ENCODE data around the gene C14orf39.

C14orf39 gene, protein sequence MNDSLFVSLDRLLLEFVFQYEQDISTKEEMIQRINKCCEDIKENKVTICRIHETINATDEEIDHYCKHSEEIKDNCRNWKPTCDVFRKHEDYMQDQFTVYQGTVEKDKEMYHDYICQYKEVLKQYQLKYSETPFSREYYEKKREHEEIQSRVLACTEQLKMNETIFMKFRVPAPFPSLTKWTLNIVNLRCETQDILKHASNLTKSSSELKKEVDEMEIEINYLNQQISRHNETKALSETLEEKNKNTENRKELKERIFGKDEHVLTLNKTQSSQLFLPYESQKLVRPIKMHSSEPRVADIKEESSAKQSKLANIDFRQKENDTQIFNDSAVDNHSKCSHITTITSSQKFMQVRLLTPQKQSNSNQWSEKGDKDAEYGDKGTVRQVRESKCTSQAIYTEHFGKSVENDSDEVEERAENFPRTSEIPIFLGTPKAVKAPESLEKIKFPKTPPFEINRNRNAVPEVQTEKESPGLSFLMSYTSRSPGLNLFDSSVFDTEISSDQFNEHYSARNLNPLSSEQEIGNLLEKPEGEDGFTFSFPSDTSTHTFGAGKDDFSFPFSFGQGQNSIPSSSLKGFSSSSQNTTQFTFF

DNA sequence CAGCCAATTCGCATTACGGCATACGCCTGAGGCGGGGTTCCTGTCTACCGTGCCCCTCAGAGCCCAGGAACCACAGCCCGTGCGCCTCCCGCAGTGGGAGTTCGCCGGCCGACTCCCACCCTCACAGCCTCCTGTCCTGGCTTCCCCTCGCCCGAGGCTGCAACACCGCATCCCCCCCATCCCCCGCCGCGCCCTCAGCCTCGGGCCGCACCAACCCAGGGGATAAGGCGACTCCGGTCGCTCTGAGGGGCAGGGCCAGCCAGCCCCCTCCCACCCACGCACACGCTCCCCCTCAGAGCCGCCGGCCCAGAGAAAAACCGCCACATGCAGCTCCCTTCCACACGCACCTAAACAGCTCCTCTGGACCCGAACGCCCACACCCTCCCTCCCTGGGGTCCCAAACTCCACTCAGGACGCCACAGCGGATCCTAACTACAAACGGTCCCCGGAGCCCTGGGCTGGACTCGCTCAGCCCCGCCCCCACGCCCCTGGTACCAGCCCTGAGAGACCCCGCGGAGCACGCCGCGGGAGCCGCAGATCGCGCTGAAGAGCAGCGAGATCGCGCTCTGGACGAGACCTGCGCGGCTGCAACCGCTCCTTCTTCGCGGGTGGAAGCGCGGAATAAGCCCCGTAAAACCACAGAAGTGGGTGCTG is at the start of gene C14orf39:
TSS of gene C14orf39 (minus strand) at position 466 of the 654 bp plus-strand sequence. CDS start 985 bp downstream, outside the sequence.
- no peak for DNase-seq (ENCODE audit: low read depth, low spot score)
- Histone ChIP-seq H3K27me3 (ENCODE audit: insufficient read depth, insufficient read length) (no peaks in the 10 kb centered on the region), H3K9me3 (ENCODE audit: insufficient read depth, low read length) (no peaks in the 10 kb centered on the region), H3K9ac (ENCODE audit: insufficient read length, low read depth) (no peak within 1 kb of the TSS), H3K4me1 (ENCODE audit: insufficient read depth, insufficient read length) (no peaks in the 10 kb centered on the region), H3K36me3 (ENCODE audit: insufficient read depth, insufficient read length, low read length) (no peaks in the 10 kb centered on the region), H3K4me3 (ENCODE audit: insufficient read length, low read depth) (no peak within 1 kb of the TSS)
- TF ChIP-seq SUZ12 (IDR thresholded peaks at IDR 0.05; ENCODE audit: extremely low read depth, insufficient read depth, insufficient read length) (no peak), YY1 (IDR thresholded peaks at IDR 0.05; ENCODE audit: insufficient read depth, insufficient read length) (no peak), ZNF274 (IDR thresholded peaks at IDR 0.05; ENCODE audit: low read depth, low read length) (no peak)

DNA sequence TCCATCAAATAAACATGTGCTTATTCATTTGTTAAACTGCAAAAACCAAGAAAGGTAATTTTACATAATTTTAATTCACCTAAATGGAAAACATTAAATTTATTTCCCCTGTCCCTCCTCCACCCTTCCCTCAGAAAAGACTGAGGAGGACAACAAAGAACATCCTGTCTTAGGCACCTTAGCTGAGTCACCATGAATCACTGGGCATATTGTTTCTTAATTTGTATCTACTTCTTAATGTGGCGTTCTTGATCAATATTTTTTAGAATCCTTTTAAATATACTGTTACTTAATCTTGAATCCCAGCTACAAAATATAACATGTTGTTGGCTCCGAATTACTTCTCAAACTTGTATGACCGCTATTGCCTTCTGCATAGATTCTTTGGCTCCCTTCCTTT is 46.6 kb upstream of the C14orf39 start:
- no peak overlapping the region for H3K4me3 ChIP-seq (ENCODE audit: insufficient read length, low read depth)
- DNase-seq (ENCODE audit: low read depth, low spot score): no peak
- H3K27me3 ChIP-seq (ENCODE audit: insufficient read depth, insufficient read length): no peaks in the 10 kb centered on the region
- no peak overlapping the region for H3K9ac ChIP-seq (ENCODE audit: insufficient read length, low read depth)
- TF ChIP-seq SUZ12 (IDR thresholded peaks at IDR 0.05; ENCODE audit: extremely low read depth, insufficient read depth, insufficient read length): no peak
- H3K36me3 ChIP-seq (ENCODE audit: insufficient read depth, insufficient read length, low read length): no peaks in the 10 kb centered on the region
- H3K4me1 ChIP-seq (ENCODE audit: insufficient read depth, insufficient read length): peaks cover 2% of the 10 kb centered on the region
- no peaks in the 10 kb centered on the region for H3K9me3 ChIP-seq (ENCODE audit: insufficient read depth, low read length)

DNA sequence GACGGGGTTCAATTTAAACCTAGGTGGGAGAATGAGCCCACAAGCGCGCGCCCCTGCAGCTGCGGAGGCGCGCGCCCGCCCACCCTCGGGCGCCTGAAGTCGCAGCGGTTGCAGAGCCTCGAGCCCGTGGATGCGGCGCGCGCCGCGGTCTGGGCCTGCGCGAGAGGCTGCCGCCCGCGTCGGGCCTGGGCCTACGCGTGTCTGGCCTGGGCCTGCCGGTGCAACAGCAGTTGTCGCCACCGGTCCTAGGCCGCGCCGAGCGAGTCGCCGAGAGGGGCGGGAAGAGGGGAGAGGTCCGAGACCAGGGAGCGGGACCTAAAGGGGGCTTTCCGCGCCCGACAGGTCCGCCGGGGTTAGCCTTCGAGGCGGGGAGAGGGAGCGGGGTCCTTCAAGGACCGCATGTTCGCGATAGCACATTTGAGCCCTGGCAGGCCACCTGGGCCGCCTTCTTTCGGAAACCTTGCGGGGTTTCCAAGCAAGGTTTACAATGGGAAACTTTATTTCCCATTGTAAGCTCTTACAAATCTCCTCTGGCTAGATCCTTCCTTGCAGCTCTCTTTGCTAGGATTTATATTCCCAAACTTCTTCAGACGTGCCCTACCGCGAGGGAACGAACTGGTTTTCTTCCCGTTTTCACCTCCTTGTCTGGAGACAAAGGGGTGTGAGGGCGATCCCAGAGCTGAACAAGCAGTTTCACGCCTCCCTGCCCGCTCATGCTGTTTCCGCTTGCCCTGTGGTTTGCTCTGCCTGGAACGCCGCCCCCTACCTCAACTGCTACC is 29.8 kb upstream of the C14orf39 start:
- Histone ChIP-seq H3K4me1 (ENCODE audit: insufficient read depth, insufficient read length) (peaks cover 2% of the 10 kb centered on the region), H3K9me3 (ENCODE audit: insufficient read depth, low read length) (no peaks in the 10 kb centered on the region), H3K36me3 (ENCODE audit: insufficient read depth, insufficient read length, low read length) (no peaks in the 10 kb centered on the region), H3K27me3 (ENCODE audit: insufficient read depth, insufficient read length) (peaks cover 47% of the 10 kb centered on the region), H3K9ac (ENCODE audit: insufficient read length, low read depth) (no peak overlapping the region), H3K4me3 (ENCODE audit: insufficient read length, low read depth) (peak overlapping the region; percentile 4)
- no peak for DNase-seq (ENCODE audit: low read depth, low spot score)
- TF ChIP-seq ZNF274 (IDR thresholded peaks at IDR 0.05; ENCODE audit: low read depth, low read length) (no peak), YY1 (IDR thresholded peaks at IDR 0.05; ENCODE audit: insufficient read depth, insufficient read length) (no peak), SUZ12 (IDR thresholded peaks at IDR 0.05; ENCODE audit: extremely low read depth, insufficient read depth, insufficient read length) (no peak)

DNA sequence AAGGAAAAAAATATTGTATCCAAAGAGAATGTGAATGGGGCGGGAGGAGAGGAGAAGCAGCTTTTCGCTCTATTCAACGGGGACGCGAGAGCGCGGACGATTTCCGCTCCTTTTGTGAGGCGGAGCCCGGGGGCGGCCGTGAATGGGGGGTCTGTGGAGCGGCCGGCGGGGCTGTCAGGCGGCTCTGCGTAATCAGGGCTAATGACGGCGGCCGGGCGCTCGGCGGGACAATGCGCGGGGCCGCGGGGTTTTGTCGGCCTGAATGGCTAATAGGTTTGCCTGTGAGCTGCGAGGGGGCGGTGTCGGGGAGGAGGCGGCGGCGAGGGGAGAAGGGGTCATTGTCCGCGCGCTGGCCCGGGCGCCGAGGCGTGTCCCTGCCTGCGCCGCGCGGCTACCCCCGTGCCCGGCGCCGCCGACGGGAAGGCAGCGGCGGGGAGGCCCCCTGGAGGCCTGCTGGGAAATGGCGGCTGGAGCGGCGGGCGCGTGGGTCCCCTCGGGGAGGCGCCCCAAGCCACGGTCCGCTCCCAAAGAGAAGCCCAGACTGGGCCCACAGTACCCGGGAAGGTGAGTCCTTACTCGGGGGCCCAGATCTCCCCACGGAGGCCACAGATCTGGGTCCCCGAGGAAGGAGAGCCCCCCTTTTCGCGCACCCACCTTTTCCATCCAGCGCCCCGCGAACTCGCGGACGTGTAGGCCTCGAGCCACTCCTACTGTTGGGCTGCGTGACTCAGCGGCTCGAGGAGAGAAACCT is 29.1 kb upstream of the C14orf39 start:
- Histone ChIP-seq H3K36me3 (ENCODE audit: insufficient read depth, insufficient read length, low read length) (no peaks in the 10 kb centered on the region), H3K9ac (ENCODE audit: insufficient read length, low read depth) (no peak overlapping the region), H3K4me3 (ENCODE audit: insufficient read length, low read depth) (peak overlapping the region; percentile 22), H3K9me3 (ENCODE audit: insufficient read depth, low read length) (no peaks in the 10 kb centered on the region), H3K4me1 (ENCODE audit: insufficient read depth, insufficient read length) (peaks cover 4% of the 10 kb centered on the region), H3K27me3 (ENCODE audit: insufficient read depth, insufficient read length) (peaks cover 55% of the 10 kb centered on the region)
- TF ChIP-seq YY1 (IDR thresholded peaks at IDR 0.05; ENCODE audit: insufficient read depth, insufficient read length) (no peak), ZNF274 (IDR thresholded peaks at IDR 0.05; ENCODE audit: low read depth, low read length) (no peak), SUZ12 (IDR thresholded peaks at IDR 0.05; ENCODE audit: extremely low read depth, insufficient read depth, insufficient read length) (no peak)
- no peak for DNase-seq (ENCODE audit: low read depth, low spot score)

DNA sequence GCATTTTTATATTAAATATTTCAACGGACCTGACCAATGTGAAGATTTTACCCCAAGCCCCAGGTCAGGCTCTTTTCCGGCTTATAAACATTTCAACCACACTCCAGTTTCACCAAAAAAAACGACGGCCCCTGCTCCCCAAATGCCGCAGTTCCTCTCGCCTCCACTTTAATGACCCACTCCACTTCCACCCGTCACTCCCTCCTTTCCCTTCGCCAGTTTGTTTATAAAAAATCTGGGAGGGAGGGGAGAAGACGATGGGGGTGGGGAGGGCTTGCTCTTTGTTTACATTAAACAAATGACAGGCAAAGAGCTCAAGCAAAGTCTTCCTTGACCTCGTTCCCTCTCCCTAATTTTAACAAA is 28.5 kb upstream of the C14orf39 start:
- Histone ChIP-seq H3K4me1 (ENCODE audit: insufficient read depth, insufficient read length) (peaks cover 4% of the 10 kb centered on the region), H3K36me3 (ENCODE audit: insufficient read depth, insufficient read length, low read length) (no peaks in the 10 kb centered on the region), H3K27me3 (ENCODE audit: insufficient read depth, insufficient read length) (peaks cover 60% of the 10 kb centered on the region), H3K9me3 (ENCODE audit: insufficient read depth, low read length) (no peaks in the 10 kb centered on the region), H3K9ac (ENCODE audit: insufficient read length, low read depth) (no peak overlapping the region), H3K4me3 (ENCODE audit: insufficient read length, low read depth) (peak overlapping the region; percentile 22)
- TF ChIP-seq SUZ12 (IDR thresholded peaks at IDR 0.05; ENCODE audit: extremely low read depth, insufficient read depth, insufficient read length) (no peak), ZNF274 (IDR thresholded peaks at IDR 0.05; ENCODE audit: low read depth, low read length) (no peak), YY1 (IDR thresholded peaks at IDR 0.05; ENCODE audit: insufficient read depth, insufficient read length) (no peak)
- no peak for DNase-seq (ENCODE audit: low read depth, low spot score)

DNA sequence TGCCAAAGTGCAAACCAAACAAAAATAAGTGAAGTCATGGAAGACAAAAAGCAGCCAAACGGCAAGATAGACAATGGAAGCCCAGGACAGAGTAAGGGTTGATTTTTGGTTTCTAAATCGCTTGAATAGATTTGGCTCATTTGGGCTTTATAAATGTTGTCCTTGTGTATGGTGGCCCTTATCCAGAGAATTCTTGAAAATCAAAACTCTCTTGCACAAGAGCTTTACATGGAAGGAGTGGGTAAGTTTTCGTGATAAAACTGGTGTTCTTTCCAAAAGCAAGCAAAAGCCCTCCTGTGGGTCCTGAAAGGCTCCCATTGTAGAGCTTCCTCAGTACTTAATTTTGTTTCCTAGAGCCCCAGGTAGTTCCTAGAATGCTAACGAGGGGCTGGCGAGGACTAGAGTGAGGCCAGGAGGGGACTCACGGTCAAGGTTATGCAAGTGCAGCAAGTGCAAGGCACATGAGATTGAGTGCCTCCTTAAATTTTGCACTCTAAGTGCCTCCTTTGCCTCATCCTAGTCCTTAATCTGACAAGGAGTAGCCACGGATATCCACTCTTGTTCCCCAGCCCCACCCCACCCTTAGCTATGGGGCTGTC is 27.2 kb upstream of the C14orf39 start:
- no peak overlapping the region for H3K4me3 ChIP-seq (ENCODE audit: insufficient read length, low read depth)

More for the DNA sequence above, 27.2 kb upstream of the C14orf39 start:
- Histone ChIP-seq H3K4me1 (ENCODE audit: insufficient read depth, insufficient read length) (peaks cover 4% of the 10 kb centered on the region), H3K27me3 (ENCODE audit: insufficient read depth, insufficient read length) (peaks cover 73% of the 10 kb centered on the region), H3K9ac (ENCODE audit: insufficient read length, low read depth) (no peak overlapping the region), H3K9me3 (ENCODE audit: insufficient read depth, low read length) (no peaks in the 10 kb centered on the region), H3K36me3 (ENCODE audit: insufficient read depth, insufficient read length, low read length) (no peaks in the 10 kb centered on the region)
- TF ChIP-seq YY1 (IDR thresholded peaks at IDR 0.05; ENCODE audit: insufficient read depth, insufficient read length): no peak
- TF ChIP-seq SUZ12 (IDR thresholded peaks at IDR 0.05; ENCODE audit: extremely low read depth, insufficient read depth, insufficient read length): no peak
- TF ChIP-seq ZNF274 (IDR thresholded peaks at IDR 0.05; ENCODE audit: low read depth, low read length): no peak
- DNase-seq (ENCODE audit: low read depth, low spot score): no peak

Measured in NT2/D1 (cell line).